Heart left ventricle (tissue), 13 donors: ENCODE results near the gene THAP3.

Source experiments
- CTCF ChIP-seq, 12 donors: fragments of 200-600 bp; sonication (generic) in 4 of 12; IDR thresholded peaks; one replicate each; pipeline versions ENCODE4 v1.5.0 to v1.8.0; 2018 to 2022; ENCODE audit warnings: antibody characterized with exemption in 12 of 12, mild to moderate bottlenecking in 5 of 12
- POLR2A ChIP-seq, 2 donors: fragments of 450-650 bp; IDR thresholded peaks; one replicate each; pipeline ENCODE4 v1.6.1; 2017; ENCODE audit warnings: antibody characterized with exemption in 2 of 2, mild to moderate bottlenecking in 2 of 2, moderate library complexity in 2 of 2
- donor health status: ischemic (EF 13 %, LVEDD 7.1; RV severe dilation, severe dysfunction).
- donor health status: DM: no; HTN: yes; CAD: no.
- donor health status: DM: no; HTN: no; CAD: no.
- donor health status: ischemic (EF 25% LVEDD 6.9; RV normal size, moderate dysfunction).
- donor health status: ischemic (EF 25% LVEDD 5.7; RV mildly dilated, moderate dysfunction).
- donor health status: ischemic (EF 35%, LVEDD 5.7; RV mildly dilated, moderate dysfunction).
- donor health status: nonischemic (EF 11% LVEDD 7.7; RV severe dilation, severe dysfunction).
- donor health status: DM: yes; HTN: yes; CAD: no.
- donor health status: PGD.
- donor health status: ischemic (EF 29% LVEDD 5.4; RV normal size, mild dysfunction).
- donor health status: nonischemic (EF 23%, LVEDD 6.1; RV moderate dilation, normal function).

- no peak for TF ChIP-seq CTCF (IDR thresholded peaks at IDR 0.05)
- TF ChIP-seq POLR2A (IDR thresholded peaks at IDR 0.05): no peak
Observed at GRCh38 chr1:6584126-6585080, 40.3 kb upstream of the THAP3 start.
